Mucosa of gallbladder (tissue), 1 donor: ENCODE data around the gene HDAC4. TPM values are rescaled to one million over a fixed set of nuclear protein-coding genes. Genes with fewer than 3 reads are reported as not detected.

Experiments used
- DNase-seq: peaks from one replicate; pipeline ENCODE4 v3.0.0-alpha.2; 2020; ENCODE audit warnings: low spot score
- total RNA-seq: library from RNA; stranded (reverse); gene quantifications from one replicate; pipeline ENCODE4 v1.2.1, GENCODE V29; 2021
- donor health status: DM: no; HTN: no; CAD: no.

The HDAC4 gene
- total RNA-seq, 1 donor from 2014 or later = 103 TPM

DNA sequence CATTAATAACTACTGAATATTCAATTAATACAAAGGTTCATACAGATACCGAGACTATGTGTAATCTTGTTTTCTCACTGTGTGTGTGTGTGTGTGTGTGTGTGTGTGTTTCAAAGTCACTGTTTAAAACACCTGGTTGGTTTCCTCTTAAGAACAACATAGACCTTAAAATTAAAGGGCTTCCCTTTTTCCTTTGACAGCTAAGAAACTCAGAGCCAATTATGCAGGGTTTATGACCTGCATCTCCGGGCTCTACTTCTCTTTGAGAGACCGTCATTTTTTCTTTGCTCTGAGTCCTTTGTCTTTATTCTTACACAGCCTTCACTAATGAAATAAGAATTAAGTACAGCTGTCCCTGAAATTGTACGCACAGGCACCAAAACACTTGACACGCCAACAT lies 145.6 kb downstream of the HDAC4 start:
- DNase-seq = no peak

- no peak for DNase-seq
Measured at GRCh38 chr2:239253701-239254436, 147.0 kb downstream of the HDAC4 start.

DNA sequence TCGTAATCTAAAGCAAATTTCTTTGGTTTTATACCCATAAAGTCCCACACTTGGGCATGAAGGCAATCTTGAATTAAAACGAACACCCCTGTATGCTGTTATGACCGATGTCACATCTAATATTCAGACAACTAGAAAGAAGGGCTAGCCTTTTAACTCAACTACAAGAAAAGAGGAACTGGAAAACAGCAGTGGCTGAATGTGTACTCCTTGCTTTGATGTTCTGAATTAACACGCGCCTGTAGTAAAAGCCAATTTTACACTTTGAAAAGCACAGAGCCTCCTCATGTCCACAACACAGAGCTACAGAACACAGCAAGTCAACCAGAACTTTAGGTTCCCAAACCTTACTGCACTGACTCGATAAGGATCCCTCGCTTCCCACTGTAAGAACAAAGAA lies 147.6 kb downstream of the HDAC4 start:
- DNase-seq = no peak

- no peak for DNase-seq
Measured at GRCh38 chr2:239252801-239253200, 148.0 kb downstream of the HDAC4 start.

- no peak for DNase-seq
Measured at GRCh38 chr2:239252393-239252792, 148.4 kb downstream of the HDAC4 start.

DNA sequence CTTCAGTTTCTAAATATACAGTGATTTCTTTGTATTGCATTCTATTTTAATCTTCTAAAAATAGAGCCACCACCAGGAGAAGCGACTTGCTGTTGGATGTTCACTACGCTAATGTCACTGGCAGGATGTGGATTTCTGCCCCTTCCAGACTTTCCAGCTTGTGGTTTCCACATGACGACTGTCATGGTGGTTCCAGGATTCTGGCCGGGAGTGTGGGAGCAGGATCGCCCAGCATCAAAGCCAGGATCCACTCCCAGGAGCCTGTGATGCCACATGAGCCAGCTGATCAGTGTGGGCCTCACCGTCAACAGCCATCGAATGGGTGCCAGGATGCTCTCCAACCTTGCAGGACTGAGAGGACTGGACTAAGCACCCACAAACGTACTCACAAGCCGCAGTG lies 148.8 kb downstream of the HDAC4 start:
- DNase-seq = no peak

DNA sequence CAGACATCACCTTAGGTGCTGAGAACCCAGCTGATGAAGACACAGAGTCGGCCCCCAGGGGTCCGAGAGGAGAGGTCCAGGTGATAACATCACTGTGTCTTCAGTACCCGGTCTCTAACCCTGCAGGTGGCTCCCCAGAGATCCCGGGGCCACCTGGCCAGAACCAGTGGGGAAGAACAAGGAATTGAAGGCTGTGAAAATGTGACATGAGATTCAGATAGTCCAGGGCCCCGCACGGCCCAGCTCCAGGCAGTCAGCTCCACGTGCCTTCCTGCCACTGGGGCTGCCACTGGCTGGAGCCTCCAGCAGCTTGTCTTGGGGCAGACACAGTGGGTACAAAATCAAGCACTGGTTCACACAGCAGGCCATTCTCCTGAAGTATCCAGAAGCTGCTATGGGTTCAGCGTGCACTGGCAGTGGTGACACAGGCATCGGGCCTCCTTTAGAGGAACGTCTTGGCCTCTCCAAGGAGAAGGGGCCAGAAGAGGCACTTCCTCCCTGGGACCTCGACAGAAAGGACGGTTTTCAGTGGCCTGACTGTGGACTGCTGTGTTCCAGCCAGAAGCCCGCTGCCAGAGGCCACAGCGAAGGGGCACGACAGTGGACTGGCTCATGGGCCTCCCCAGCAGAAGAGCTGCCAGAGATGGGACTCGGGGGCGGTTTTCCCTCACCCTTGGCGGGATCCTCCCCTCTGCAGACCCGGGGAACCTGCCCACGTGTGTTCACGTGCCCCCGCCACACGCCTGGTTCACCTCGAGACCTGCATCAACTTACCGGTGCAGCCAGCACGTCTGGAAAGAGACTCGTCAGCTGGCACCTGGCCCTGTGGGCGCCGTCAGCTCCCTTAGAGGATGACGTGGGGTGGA lies 150.4 kb downstream of the HDAC4 start:
- DNase-seq = no peak

DNA sequence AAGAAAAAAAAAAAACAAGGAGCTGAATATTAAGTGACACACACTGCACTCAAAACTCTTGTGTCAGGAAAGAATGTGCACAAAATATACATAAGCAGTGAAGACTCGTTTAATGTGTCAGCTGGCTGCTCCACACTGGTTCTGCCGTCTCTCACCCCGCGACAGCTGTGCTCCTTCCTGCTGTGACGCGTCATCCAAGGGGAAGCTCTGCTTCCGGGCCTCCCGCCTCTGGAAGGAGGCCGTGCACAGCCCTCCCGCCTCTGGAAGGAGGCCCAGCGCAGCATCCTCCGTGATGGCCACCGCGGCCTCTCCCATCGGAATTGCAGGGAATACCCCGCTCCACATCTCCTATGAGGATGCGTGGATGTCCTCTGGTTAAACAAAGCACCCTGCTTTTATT lies 151.0 kb downstream of the HDAC4 start:
- DNase-seq = peak; percentile 64

- DNase-seq = no peak
Measured at GRCh38 chr2:239249048-239249447, 151.8 kb downstream of the HDAC4 start.

DNA sequence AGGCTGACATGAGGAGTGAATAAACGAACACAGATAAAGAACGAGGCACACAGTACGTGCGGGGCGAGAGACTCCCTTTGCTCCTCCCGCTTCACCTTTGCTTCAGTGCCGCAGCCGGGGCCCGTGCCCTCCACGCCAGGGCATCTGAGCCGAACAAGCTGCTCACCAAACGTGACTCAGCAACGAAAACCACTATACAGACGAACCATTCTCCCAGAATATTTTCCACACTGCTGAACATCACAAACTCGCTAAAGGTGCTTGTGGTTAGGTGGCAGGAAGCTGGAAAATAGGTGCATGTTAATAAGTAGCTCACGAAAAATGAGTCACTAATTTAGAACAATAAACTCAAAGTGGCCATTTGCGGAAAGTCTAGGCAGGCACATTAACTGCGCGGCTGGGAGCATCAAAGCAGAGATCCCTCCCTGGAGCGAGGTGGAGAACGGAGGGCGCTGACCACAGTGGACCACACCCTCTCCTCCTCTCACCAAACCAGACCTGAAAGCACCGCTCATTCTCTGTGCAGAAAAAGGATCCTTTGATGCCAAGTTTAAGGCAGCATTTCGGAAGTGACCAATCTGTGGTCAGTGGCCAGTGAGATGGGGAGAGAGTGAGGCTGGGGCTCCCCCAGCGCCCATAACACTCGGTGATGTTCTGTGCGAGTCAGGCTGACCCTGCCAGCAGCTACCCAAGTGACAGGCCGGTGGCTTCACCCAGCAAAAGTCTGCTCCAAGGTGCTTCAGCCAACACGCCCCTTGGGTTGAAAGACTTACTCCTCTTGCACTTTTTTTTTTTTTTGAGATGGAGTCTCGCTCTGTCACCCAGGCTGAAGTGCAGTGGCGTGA lies 153.2 kb downstream of the HDAC4 start:
- no peak for DNase-seq

DNA sequence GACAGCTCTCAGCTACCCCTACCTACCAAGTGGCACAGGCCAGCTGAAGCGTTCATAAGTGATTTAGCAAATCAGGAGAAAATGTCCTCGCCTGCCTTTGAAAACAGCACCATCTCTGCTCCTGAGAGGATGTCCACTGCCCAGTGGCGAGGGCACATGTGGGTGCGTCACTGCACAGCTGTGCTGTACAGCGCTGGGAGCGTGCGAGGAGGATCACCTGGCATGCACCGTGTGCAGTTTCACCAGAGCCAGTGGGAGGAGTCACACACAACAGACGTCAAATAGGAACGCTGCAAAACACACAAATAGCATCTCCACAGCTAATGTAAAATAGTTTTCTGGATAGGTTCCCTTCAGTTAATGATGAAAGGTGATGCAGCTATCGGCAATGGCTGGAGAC lies 154.1 kb downstream of the HDAC4 start:
- no peak for DNase-seq

DNA sequence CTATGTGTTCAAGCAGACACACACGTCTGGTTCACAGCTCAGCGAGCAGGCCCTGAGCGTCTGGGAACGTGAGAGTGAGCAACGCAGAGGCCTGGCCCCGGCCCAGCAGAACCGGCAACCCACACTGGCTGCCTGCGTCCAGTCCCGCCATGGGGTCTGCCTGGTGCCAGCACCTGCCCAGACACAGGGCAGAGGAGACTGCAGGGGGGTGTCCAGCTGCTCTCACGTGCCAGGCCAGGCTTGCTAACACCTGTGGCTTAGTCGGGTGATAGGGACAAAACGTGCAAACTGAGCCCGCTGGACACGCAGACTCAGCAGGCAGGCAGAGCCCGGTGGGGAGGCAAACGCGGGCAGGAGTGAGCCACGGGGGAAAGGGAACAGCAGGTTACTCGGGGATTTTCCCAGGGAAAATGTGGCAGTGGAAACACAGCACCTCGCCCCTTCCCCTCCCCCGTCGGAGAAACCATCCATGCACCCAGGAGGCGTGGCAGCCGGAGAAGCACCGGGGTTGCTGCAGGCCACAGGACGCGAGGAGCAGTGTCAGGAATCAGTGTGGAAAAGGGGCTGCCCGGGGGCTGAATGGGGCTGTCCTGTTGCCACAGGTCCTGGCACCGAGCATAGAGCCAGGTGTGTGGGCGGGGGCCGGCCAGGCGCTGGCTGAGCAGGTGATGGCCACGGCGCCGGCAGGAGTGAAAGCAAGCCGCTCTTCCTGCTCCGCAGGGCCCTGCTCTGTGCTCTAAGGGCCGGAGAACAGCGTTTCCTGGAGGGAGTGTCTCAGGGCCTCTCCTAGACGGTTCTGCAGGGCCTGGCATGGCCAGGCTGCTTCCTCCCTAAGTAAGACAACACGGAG lies 154.7 kb downstream of the HDAC4 start:
- DNase-seq = no peak

DNA sequence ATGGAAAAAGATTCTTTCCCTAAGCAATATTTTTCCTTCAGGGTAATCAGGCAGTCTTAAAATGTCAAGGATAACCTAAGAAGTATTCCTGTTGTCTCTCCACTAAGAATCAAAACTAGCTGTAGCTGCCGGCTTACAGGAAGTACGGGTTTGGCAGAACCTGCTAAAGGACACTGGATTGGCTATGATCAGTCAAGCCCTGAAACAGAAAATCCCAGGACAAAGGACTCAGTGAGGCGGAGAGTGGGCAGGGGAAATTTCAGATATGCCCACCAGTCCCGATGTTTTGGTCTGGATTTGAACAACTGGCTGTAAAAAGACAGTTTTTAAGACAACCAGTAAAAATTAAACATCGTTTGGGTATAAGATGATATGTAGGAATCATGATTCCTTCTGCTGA lies 155.7 kb downstream of the HDAC4 start:
- no peak for DNase-seq

GRCh38 chr2:239244625-239245024 lies 156.2 kb downstream of the HDAC4 start:
- DNase-seq = no peak

DNA sequence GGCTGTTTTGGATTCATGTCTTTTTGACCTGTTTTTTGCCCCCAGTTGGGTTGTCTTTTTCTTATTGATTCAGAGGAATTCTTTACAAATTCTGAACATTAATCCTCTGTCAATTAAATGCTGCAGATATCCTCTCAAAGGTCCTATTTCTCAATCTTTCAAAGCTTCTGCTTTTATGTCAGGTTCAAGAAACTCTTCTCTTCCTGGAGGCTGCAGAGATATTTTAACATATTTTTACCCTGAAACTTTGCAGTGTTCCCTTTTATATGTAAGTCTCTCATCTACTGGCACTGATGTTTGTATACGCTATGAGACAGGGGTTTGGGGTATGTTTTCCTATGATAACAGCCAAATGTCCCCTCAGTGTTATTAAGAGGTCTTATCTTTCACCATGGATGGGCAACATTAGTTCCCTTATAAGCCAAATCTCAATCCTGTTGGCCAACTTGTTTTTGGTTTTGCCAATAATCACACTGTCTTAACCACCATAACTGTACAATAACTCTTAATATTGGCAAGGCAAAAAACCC lies 159.3 kb downstream of the HDAC4 start:
- DNase-seq = no peak

GRCh38 chr2:239240414-239240881 lies 160.4 kb downstream of the HDAC4 start:
- DNase-seq = no peak

DNA sequence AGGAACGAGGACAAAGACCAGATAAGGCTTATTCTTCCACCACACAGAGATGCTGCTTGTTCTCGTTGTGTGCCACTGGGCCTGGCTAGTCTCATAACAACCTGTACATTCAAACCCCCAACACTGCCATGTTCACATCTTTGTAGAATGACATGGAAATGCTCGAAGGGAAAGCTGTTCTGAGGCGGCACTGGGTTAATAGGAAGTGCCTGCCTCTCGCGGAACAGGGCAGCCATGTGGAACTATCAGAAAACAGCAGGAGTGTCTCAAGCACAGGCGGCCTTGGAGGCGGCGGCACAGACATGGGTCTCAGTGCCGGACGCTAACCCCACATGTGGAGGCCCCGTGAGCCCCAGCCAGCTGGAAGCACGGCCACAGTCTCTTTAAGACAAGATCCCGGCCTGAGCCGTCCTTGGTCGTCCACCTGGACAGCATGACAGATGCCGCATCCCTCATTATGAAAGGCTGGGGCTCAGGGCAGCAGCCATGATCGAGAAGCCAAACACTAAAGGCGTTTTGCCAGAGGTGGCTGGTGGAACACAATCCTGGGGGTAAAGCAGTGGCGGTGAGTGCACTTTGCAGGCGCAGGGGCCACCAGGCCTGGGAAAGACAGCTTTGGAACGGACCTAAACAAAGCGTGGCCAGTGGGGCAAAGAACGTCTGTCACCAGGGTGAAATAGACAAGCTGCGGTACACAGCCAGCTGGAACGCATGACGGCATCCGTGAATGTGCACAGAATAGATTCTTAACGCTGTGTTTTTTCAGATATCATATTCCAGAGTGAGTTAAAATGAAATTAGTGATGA lies 161.0 kb downstream of the HDAC4 start:
- no peak for DNase-seq

GRCh38 chr2:239238839-239239606 lies 161.8 kb downstream of the HDAC4 start:
- no peak for DNase-seq

- no peak for DNase-seq
Measured at GRCh38 chr2:239238381-239238780, 162.4 kb downstream of the HDAC4 start.
